GM18519 (cell line): ENCODE data around the gene CPZ.

Source experiments
- ATAC-seq: cut with Tn5 transposase; IDR thresholded peaks from one replicate; pipeline ENCODE4 v1.9.1; 2021; ENCODE audit warnings: mild to moderate bottlenecking, moderate library complexity; ENCODE audit not compliant: unreplicated experiment, low FRiP score

CPZ gene

DNA sequence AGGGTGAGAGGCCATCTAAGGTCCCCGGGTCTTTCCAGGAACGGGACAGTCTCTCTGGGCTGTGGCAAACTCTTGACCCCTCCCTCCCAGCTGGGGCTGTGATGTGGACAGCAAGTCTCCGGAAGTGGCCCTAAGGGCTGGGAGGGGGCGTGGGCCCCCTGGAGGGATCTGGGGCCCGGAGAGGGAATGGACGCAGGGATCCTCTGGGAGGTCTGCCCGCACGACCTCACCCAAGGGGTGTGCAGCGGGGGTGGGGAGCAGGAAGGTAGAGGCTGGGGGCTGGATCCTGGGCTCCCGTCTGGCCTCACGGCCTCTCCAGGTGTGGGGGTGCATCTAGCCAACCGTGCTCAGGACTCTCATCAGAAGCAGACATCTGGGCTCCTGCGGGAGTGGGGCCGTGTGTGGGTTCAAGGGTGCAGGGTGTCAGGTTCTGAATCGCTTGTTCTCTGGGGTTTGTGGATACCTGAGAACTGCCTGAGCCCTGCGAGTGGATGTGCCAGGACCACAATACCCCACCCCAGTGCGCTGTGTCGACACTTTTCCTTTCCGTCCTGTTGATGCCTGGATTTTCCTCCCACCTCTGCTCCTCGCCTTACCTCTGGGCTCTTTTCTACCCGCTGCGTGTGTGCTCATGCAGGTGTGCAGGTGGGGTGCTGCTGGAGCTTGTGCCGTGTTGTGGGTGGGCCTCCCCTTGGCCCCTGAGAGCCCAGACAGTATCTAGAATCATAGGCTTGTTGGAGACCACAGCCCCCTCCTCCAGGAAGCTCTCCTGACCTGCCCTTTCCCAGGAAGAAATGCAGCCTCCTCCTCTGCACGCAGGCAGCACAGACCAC is 915 bp downstream of the CPZ start:
- ATAC-seq, result no peak

DNA sequence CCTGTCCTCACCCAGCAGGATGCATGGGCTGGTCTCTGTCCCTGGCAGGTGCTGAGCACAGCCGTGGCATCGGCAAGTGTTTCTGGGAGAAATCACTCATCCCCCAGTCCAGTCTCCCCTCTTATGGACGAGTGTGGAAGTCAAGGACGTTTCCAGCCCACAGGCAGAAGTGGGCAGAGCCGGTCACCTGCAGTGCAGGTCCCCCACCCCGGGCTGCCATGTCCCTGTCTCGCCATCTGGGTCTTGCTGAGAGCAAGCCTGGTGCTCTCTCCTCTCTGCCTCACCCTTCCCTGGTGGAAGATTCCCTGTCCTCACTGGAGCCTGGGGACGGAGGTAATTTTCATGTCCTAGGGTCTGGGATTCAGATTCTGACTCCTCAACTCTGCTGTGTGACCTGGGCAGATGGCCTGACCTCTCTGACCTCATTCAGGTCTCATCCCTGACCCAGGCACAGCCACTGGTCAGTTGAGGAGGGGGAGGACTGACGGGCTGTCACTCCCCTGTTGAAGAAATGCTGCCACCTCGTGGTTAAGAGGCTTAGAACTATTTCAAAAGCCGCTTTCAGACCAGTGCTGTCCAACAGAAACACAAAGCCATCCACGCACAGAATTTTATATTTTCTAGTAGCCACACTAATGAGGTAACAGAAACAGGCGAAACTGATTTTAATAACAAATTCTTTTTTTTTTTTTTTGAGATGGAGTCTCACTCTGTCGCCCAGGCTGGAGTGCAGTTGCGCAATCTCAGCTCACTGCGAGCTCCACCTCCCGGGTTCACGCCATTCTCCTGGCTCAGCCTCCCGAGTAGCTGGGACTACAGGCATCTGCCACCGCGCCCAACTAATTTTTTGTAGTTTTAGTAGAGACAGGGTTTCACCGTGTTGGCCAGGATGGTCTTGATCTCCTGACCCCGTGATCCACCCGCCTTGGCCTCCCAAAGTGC is 1.8 kb downstream of the CPZ start:
- ATAC-seq, result no peak

- no peak for ATAC-seq
These were observed 2.9 kb downstream of the CPZ start for GRCh38 chr4:8595237-8596087.

- no peak for ATAC-seq
These were observed 4.3 kb downstream of the CPZ start for GRCh38 chr4:8596891-8597290.

GRCh38 chr4:8597319-8597718 is 4.8 kb downstream of the CPZ start:
- ATAC-seq, result no peak

GRCh38 chr4:8597791-8598190 is 5.2 kb downstream of the CPZ start:
- no peak for ATAC-seq

DNA sequence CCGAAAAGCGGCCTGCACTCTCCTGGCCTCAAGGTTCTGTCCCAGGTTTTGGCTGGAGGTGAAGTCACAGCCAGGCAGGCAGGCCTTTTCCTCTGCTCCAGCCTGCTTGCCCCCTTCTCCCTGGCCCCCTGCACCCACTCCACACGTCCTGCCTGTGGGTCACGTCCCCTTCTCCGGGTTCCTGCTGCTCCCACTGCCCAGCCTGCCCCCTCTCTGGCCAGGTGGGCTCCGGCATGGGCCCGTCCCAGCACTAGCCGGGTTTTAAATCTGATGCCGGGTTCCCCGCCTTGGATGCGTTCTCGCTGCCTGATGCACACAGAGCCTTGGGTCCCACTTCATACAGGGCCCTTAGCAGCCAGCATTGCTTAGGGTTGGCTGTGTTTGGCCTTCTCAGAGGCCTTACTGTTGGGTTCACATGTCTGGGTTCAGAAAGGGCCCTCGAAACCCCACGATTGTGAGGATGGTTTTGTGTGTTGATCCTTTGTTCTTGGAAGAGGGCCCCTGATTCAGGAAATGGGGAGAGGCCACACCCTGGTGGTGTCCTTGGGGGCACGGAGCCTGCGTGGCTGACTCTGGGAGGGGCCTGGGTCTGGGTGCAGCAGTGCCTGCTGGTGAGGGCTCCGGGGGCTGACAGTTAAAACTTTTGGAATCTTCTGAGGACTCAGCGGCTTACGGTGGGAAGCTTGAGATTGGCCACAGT is 6.0 kb downstream of the CPZ start:
- no peak for ATAC-seq

- no peak for ATAC-seq
These were observed 6.5 kb downstream of the CPZ start for GRCh38 chr4:8599091-8599460.

GRCh38 chr4:8599657-8600056 is 7.1 kb downstream of the CPZ start:
- ATAC-seq, result no peak

DNA sequence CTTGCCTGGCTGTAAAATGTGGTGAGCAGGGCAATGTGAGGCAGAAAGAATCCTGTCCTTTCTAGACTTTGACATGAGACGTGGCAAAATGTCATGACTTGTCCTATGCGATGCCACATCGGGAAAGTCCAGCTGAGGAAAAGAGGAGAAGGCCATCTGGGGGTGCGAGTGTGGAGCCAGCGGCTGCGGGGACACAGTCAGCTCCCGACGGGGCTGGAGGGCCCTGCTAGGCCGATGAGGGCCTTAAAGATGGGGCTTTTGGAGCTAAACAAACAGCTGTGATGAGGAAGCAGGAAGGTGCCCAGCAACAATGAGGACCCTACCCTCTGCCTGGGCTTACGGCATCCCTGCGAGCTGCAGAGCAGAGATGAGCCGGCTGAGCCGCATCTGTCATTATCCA is 7.7 kb downstream of the CPZ start:
- no peak for ATAC-seq

DNA sequence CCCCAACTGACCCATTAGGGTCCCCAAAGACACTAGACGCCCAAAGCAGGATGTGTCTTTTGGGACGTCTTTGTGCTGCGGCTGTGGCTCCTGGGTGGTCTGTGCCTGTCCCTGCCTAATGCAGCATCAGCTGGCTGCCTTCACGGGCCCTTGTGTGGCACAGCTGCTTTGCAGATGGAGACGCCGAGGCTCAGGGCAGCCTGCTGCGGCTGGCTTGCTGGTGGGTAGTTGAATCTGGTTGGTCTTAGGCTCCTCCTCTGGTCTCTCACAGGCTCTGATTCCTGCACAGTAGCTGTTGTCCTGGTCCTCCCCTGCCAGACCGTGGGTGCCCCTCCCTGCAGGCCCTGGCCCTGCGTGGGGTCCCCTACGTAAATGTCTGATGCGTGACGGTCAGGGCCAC is 8.1 kb downstream of the CPZ start:
- ATAC-seq, result no peak

DNA sequence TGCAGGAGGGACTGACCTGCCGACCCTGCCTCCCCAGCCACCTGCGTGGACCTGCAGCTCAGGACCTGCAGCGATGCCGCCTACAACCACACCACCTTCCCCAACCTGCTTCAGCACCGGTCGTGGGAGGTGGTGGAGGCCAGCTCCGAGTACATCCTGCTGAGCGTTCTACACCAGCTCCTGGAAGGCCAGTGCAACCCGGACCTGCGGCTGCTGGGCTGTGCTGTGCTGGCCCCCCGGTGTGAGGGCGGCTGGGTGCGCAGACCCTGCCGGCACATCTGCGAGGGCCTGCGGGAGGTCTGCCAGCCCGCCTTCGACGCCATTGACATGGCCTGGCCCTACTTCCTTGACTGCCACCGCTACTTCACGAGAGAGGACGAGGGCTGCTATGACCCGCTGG is 8.5 kb downstream of the CPZ start:
- ATAC-seq, result no peak

DNA sequence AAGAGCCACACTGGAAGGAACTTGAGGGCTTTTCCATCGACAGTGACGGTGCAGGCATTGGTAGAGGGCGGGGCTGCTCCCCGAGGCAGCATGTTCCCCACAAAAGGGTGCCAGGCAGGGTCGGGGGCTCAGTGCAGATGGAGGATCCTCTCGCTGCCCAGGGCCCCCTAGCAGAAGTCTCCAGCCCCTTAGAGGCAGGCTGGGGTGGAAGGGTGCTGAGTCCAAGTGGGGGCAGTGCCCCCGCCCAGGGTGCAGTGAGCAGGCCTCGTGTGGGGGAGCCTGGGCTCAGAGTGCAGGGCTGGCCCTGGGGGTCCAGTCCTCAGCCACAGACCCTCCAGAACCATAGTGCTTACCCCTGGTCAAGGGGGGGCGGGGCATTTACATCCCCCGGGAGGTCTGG is 9.0 kb downstream of the CPZ start:
- ATAC-seq, result no peak

DNA sequence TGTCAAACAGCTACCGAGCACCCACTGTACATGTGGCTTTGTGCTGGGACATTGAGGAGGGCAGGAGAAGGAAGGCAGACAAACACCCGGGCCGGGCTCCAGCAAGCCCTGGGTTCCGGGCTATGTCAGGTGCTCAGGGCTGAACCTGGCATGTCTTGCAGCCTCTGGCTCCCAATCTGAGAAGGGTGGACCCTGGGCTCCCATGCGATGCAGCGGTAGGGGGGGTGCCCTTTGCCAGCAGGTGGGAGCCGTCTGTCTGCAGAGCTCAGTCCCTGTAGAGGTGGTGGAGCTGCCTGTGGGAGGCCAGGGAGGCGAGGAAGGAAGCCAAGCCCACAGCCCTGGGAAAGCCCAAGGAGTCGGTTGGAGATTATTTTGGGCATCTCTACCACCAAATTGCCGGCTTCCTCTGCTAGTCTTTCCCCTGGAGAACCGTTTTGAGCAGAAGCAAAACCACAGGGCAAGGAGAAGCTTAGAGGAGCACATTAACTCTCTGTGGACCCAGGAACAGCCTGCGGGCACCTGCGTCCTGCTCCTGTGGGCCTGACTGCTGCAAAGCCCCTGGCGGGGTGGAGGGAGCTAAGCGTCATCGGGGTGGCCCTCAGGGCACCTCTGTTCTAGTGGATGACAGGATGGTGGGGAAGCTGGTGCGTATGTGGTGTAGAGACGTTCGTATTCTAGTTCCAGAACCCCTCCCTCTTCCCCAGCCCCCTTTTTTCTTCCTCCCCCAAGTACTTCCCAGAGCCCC is 10.3 kb downstream of the CPZ start:
- no peak for ATAC-seq

DNA sequence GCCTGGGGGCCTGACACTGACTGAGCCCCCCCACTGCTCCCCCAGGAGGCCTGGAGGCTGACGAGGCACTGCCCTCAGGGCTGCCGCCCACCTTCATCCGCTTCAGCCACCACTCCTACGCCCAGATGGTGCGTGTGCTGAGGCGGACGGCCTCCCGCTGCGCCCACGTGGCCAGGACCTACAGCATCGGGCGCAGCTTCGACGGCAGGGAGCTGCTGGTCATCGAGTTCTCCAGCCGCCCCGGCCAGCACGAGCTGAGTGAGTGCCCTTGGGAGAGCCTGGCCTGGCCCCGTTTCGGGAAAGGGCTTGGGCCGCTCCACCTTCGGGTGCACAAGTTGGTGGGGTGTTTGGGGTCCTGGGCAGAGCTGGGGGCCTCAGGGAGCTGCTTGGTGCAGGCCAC is 11.4 kb downstream of the CPZ start:
- no peak for ATAC-seq

GRCh38 chr4:8605289-8605688 is 12.7 kb downstream of the CPZ start:
- no peak for ATAC-seq

DNA sequence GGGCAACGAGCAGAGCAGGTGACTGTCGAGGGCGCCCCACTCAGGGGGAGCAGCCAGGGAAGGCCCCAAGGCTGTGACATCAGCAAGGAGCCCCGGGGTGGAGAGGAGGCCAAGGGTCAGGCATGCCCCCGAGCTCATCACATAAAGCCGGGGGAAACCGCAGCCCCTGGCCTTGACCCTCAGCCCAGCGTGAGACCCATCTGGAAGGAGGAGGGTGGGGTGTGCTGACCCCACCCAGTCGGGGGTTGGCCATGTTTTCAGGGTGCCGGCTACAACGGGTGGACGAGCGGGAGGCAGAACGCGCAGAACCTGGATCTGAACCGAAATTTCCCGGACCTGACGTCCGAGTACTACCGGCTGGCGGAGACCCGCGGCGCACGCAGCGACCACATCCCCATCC is 13.9 kb downstream of the CPZ start:
- ATAC-seq, result no peak

DNA sequence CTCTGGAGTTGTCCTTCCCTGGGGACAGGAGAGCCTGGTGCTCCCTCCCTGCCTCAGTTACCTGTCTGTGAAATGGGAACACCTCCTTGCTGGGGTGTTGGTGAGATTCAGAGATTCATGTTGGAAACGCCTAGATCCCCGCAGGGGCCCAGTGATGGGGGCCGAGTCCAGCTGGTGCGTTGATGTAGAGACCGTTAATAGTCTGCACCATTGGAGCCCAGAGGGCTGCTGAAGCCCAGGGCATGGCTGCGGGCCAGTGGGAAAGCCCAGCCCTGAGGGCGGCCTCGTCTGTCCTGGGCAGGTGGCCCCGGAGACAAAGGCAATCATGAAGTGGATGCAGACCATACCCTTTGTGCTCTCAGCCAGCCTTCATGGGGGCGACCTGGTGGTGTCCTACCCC is 14.4 kb downstream of the CPZ start:
- ATAC-seq, result no peak

DNA sequence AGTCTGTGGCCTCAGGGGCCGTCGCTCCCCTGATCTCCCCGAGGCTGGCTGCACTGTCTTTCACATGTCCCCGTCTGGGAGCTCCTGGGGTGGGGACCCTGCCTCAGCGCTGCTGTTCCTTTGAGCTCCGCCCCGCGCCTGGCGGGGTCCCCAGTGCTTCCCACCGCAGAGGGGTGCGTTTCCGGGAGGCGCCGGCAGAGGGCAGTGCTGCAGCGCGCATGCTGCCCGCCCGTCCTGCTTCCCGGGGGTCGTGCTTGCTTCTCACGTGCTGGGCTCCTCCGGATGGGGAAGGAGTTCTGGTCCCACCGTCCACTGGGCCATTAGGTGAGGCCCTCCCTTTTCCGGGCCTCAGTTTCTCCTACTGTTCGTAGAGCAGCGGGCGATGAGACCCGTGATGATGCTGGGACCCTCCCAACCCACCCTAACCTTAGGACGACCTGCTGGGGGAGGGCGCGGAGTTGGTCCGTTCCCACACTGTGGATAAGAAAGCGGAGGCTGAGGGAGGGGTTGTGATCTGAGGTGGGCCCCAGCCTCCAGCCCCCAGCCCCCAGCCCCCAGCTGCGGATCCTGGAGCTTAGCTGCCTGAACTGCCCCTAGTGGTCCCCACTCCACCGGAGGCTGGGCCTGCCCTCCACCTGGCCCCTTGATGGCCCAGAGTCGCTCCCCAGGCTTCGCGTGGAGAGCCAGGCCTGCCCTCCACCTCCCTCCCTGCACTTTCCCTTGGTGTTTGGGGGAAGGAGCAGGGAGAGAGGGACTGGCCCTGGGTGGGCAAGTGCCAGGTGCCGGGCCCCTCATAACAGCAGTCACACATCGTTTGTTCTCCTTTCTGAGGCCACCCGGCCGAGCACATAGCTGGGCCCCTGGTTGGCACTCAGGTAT is 15.3 kb downstream of the CPZ start:
- no peak for ATAC-seq
